NT2/D1 (cell line): Measurements from ENCODE around the gene INCENP.

Experiments
- DNase-seq: peaks from one replicate; pipeline ENCODE4 v3.0.0-alpha.2; 2011; ENCODE audit warnings: low read depth, low spot score
- H3K27me3 ChIP-seq: 2 replicates; pipeline ENCODE4 v1.6.0; 2011; ENCODE audit warnings: mild to moderate bottlenecking; ENCODE audit not compliant: insufficient read length, insufficient read depth
- H3K36me3 ChIP-seq: 2 replicates; pipeline ENCODE4 v1.6.1; 2011; ENCODE audit warnings: mild to moderate bottlenecking, low read length, mixed read lengths; ENCODE audit not compliant: insufficient read depth, insufficient read length
- H3K4me1 ChIP-seq: 2 replicates; pipeline ENCODE4 v1.5.1; 2011; ENCODE audit not compliant: insufficient read depth, insufficient read length
- H3K4me3 ChIP-seq: 2 replicates; pipeline ENCODE4 v1.5.1; 2011; ENCODE audit warnings: low read depth; ENCODE audit not compliant: insufficient read length
- H3K9ac ChIP-seq: 2 replicates; pipeline ENCODE4 v1.6.0; 2011; ENCODE audit warnings: low read depth; ENCODE audit not compliant: insufficient read length
- H3K9me3 ChIP-seq: 2 replicates; pipeline ENCODE4 v1.5.1; 2011; ENCODE audit warnings: mild to moderate bottlenecking, low read length; ENCODE audit not compliant: insufficient read depth
- SUZ12 ChIP-seq: IDR thresholded peaks from 2 replicates; pipeline ENCODE4 v1.6.1; 2011; ENCODE audit not compliant: insufficient read length, insufficient read depth; ENCODE audit errors: extremely low read depth
- YY1 ChIP-seq: IDR thresholded peaks from 2 replicates; pipeline ENCODE4 v1.6.1; 2011; ENCODE audit not compliant: insufficient read length, insufficient read depth
- ZNF274 ChIP-seq: IDR thresholded peaks from 2 replicates; pipeline ENCODE4 v1.6.1; 2011; ENCODE audit warnings: mild to moderate bottlenecking, low read depth, low read length

Gene INCENP

GRCh38 chr11:62149986-62150886 is 26.4 kb downstream of the INCENP start:
- TF ChIP-seq YY1: no peak
- no peak for TF ChIP-seq SUZ12
- TF ChIP-seq ZNF274: no peak
- DNase-seq: no peak
- Histone ChIP-seq H3K4me3 (no peak overlapping the region), H3K9ac (no peak overlapping the region), H3K36me3 (peaks cover 83% of the 10 kb centered on the region), H3K9me3 (peaks cover 25% of the 10 kb centered on the region; the same call in 1 of the 2 replicates), H3K27me3 (no peaks in the 10 kb centered on the region), H3K4me1 (no peaks in the 10 kb centered on the region)

GRCh38 chr11:62150887-62151736 is 27.3 kb downstream of the INCENP start:
- no peaks in the 10 kb centered on the region for H3K4me1 ChIP-seq
- H3K4me3 ChIP-seq: no peak overlapping the region
- H3K36me3 ChIP-seq: peaks cover 74% of the 10 kb centered on the region
- TF ChIP-seq ZNF274: no peak
- TF ChIP-seq SUZ12: no peak
- TF ChIP-seq YY1: no peak
- H3K9ac ChIP-seq: no peak overlapping the region
- no peak for DNase-seq
- no peaks in the 10 kb centered on the region for H3K27me3 ChIP-seq
- H3K9me3 ChIP-seq: peaks cover 16% of the 10 kb centered on the region; the same call in 1 of the 2 replicates

GRCh38 chr11:62151737-62152102 is 27.9 kb downstream of the INCENP start:
- no peak for DNase-seq
- no peak overlapping the region for H3K9ac ChIP-seq
- no peak overlapping the region for H3K4me3 ChIP-seq
- H3K9me3 ChIP-seq: peaks cover 10% of the 10 kb centered on the region; the same call in 1 of the 2 replicates
- no peaks in the 10 kb centered on the region for H3K27me3 ChIP-seq
- peaks cover 68% of the 10 kb centered on the region for H3K36me3 ChIP-seq
- no peak for TF ChIP-seq ZNF274
- no peaks in the 10 kb centered on the region for H3K4me1 ChIP-seq

GRCh38 chr11:62152245-62153086 is 28.7 kb downstream of the INCENP start:
- no peak for TF ChIP-seq YY1
- no peaks in the 10 kb centered on the region for H3K27me3 ChIP-seq
- no peaks in the 10 kb centered on the region for H3K4me1 ChIP-seq
- DNase-seq: no peak
- peaks cover 3% of the 10 kb centered on the region; the same call in 1 of the 2 replicates for H3K9me3 ChIP-seq
- no peak overlapping the region for H3K9ac ChIP-seq
- H3K36me3 ChIP-seq: peaks cover 60% of the 10 kb centered on the region
- no peak overlapping the region for H3K4me3 ChIP-seq

DNA sequence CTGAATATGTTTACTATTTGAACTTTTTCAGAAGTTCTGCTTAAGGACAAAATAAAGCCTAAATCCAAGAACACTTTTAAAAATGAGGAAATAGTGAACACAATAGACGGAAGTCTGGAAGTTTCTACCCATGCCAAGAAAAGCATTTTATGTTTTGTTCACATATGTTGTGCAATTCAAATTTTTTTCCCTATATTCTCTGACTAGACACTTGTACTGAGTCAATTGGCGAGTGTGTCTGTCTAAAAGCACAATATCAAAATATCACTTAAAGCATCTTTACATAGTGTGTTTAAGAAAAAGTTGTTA is 29.2 kb downstream of the INCENP start:
- TF ChIP-seq ZNF274 (no peak), SUZ12 (no peak), YY1 (no peak)
- DNase-seq: no peak
- Histone ChIP-seq H3K9ac (no peak overlapping the region), H3K27me3 (no peaks in the 10 kb centered on the region), H3K9me3 (no peaks in the 10 kb centered on the region), H3K4me1 (no peaks in the 10 kb centered on the region), H3K4me3 (no peak overlapping the region), H3K36me3 (peaks cover 55% of the 10 kb centered on the region)

DNA sequence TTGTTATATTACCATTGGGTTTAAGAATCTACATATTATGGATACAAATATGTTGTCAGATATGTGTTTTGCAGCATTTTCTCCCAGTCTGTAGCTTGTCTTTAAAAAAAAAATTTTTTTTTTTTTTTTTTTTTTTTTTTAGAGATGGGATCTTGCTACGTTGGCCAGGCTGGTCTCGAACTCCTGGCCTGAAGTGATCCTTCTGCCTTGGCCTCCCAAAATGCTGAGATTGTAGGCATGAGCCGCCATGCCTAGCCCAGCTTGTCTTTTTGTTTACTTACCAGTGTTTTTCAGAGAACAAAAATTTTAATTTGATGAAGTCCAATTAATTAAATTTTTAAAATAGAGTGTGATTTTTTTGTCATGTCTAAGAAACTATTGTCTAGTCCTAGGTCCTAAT is 29.8 kb downstream of the INCENP start:
- DNase-seq: no peak
- Histone ChIP-seq H3K9ac (no peak overlapping the region), H3K4me1 (no peaks in the 10 kb centered on the region), H3K4me3 (no peak overlapping the region), H3K36me3 (peaks cover 49% of the 10 kb centered on the region), H3K27me3 (no peaks in the 10 kb centered on the region), H3K9me3 (no peaks in the 10 kb centered on the region)
- TF ChIP-seq YY1: no peak
- TF ChIP-seq ZNF274: no peak
- TF ChIP-seq SUZ12: no peak

- Histone ChIP-seq H3K9ac (no peak overlapping the region), H3K4me1 (no peaks in the 10 kb centered on the region), H3K27me3 (no peaks in the 10 kb centered on the region), H3K36me3 (peaks cover 13% of the 10 kb centered on the region), H3K4me3 (no peak overlapping the region), H3K9me3 (no peaks in the 10 kb centered on the region)
- TF ChIP-seq ZNF274: no peak
- TF ChIP-seq YY1: no peak
- TF ChIP-seq SUZ12: no peak
- DNase-seq: no peak
Observed at GRCh38 chr11:62157603-62158002, 33.8 kb downstream of the INCENP start.
